Right lobe of liver (tissue), 6 donors: ENCODE results near the gene CDC20B. TPM values are rescaled to one million over a fixed set of nuclear protein-coding genes. Genes with fewer than 3 reads are reported as not detected.

Source experiments
- ATAC-seq, 4 donors: fragments of 200-7000 bp; cut with Tn5 transposase; one replicate each; pipeline ENCODE4 v1.9.1; 2020; ENCODE audit warnings: mild to moderate bottlenecking in 4 of 4, moderate library complexity in 4 of 4
- DNase-seq, 3 donors: peaks; one replicate each; pipeline ENCODE4 v3.0.0-alpha.2; 2020
- H3K27ac ChIP-seq, 3 donors: fragments of 200-600 bp; one replicate each; pipeline ENCODE4 v1.8.0; 2022
- H3K27me3 ChIP-seq, 2 donors: fragments of 200-600 bp; one replicate each; pipeline ENCODE4 v1.8.0; 2022
- H3K36me3 ChIP-seq, 4 donors: fragments of 200-600 bp; sonication (generic) in 1 of 4; one replicate each; pipeline versions ENCODE4 v1.5.1 to v1.8.0; 2017 to 2022; ENCODE audit warnings: control low read depth in 1 of 4
- H3K4me1 ChIP-seq, 4 donors: fragments of 200-600 bp; sonication (generic) in 1 of 4; one replicate each; pipeline versions ENCODE4 v1.5.1 to v1.8.0; 2017 to 2022; ENCODE audit warnings: control low read depth in 1 of 4
- H3K4me3 ChIP-seq, 3 donors: fragments of 200-600 bp; one replicate each; pipeline ENCODE4 v1.8.0; 2022
- H3K9me3 ChIP-seq, 4 donors: fragments of 200-600 bp; sonication (generic) in 1 of 4; one replicate each; pipeline versions ENCODE4 v1.5.1 to v1.8.0; 2017 to 2022; ENCODE audit warnings: control low read depth in 1 of 4
- CTCF ChIP-seq, 4 donors: fragments of 200-600 bp in 3 of 4; fragments of 450-650 bp in 1 of 4; IDR thresholded peaks; one replicate each; pipeline versions ENCODE4 v1.5.1 to v1.8.0; 2016 to 2022; ENCODE audit warnings: antibody characterized with exemption in 4 of 4, mild to moderate bottlenecking in 2 of 4
- POLR2A ChIP-seq: fragments of 450-650 bp; IDR thresholded peaks from one replicate; pipeline ENCODE4 v1.6.1; 2017; ENCODE audit warnings: antibody characterized with exemption, mild to moderate bottlenecking
- WGBS: methylation state at CpG from one replicate; pipeline ENCODE4 v1.1.6; 2018; ENCODE audit warnings: low coverage, low lambda C conversion rate; ENCODE audit not compliant: insufficient coverage; ENCODE audit errors: missing lambda C conversion rate; 5-methylcytosine and 5-hydroxymethylcytosine counted together
- intact Hi-C, 2 donors: fragments of 100-400 bp; cut with DNase I; formaldehyde crosslinking; loops; one replicate each; pipeline versions ENCODE4 v1.11.2 to v1.14.1; 2022
- total RNA-seq, 6 experiments: library from RNA; depleted of rRNA in 2 of 6; stranded (reverse); fragments of >200 nt in 2 of 6; fragmentation: NEBNext Ultra II Directional in 3 of 6; extraction: Animal tissue kit (Norgen Biotek cat#: 25700) in 3 of 6; gene quantifications; one replicate each; pipeline versions ENCODE4 v1.1.0 to v1.2.4, GENCODE V29; 2016 to 2023
- donor health status: DM: no; HTN: yes; CAD: no.
- donor health status: DM: no; HTN: no; CAD: no.
- donor health status: DM: no; HTN: no; CAD: no.
- donor health status: DM: no; HTN: yes; CAD: no.
- donor health status: DM: no; HTN: yes; CAD: no.

CDC20B gene
- total RNA-seq, 6 experiments from 2014 or later: not detected

GRCh38 chr5:55146080-55146479 is 26.9 kb downstream of the CDC20B start:
- no peak for TF ChIP-seq POLR2A
- no peak for TF ChIP-seq CTCF (IDR thresholded peaks at IDR 0.05)
- H3K27ac ChIP-seq: no peak overlapping the region
- WGBS: 58% methylated on average over 8 of the region's 8 CpGs
- H3K27me3 ChIP-seq: no peaks in the 10 kb centered on the region
- H3K4me1 ChIP-seq: no peaks in the 10 kb centered on the region
- no peak overlapping the region for H3K4me3 ChIP-seq
- intact Hi-C loops: no loop called here
- DNase-seq (no peak), ATAC-seq (no peak)
- no peaks in the 10 kb centered on the region for H3K9me3 ChIP-seq
- no peaks in the 10 kb centered on the region for H3K36me3 ChIP-seq

GRCh38 chr5:55143624-55144023 is 29.4 kb downstream of the CDC20B start:
- H3K36me3 ChIP-seq: no peaks in the 10 kb centered on the region
- no peaks in the 10 kb centered on the region for H3K27me3 ChIP-seq
- H3K27ac ChIP-seq: no peak overlapping the region
- no peak for TF ChIP-seq CTCF (IDR thresholded peaks at IDR 0.05)
- no peak for TF ChIP-seq POLR2A
- 28% methylated on average over 4 of the region's 4 CpGs for WGBS
- no peak overlapping the region for H3K4me3 ChIP-seq
- DNase-seq: peak; percentile 40 to 61 (median 56)
- no peaks in the 10 kb centered on the region for H3K9me3 ChIP-seq
- no peaks in the 10 kb centered on the region for H3K4me1 ChIP-seq
- intact Hi-C loops: no loop called here
- peak; percentile 85 to 95 (median 92) for ATAC-seq

GRCh38 chr5:55141945-55142690 is 30.9 kb downstream of the CDC20B start:
- intact Hi-C loops: no loop called here

GRCh38 chr5:55140908-55141665 is 31.9 kb downstream of the CDC20B start:
- no peaks in the 10 kb centered on the region for H3K9me3 ChIP-seq
- no peak overlapping the region for H3K4me3 ChIP-seq
- H3K4me1 ChIP-seq: no peaks in the 10 kb centered on the region
- ATAC-seq (no peak), DNase-seq (no peak)
- intact Hi-C loops: no loop called here
- H3K36me3 ChIP-seq: no peaks in the 10 kb centered on the region
- H3K27me3 ChIP-seq: no peaks in the 10 kb centered on the region
- H3K27ac ChIP-seq: no peak overlapping the region
- TF ChIP-seq CTCF (IDR thresholded peaks at IDR 0.05) (no peak), POLR2A (no peak)
- 70% methylated on average over 5 of the region's 9 CpGs for WGBS

More at GRCh38 chr5:55141945-55142690, 30.9 kb downstream of the CDC20B start:
- ATAC-seq: no peak
- no peaks in the 10 kb centered on the region for H3K27me3 ChIP-seq
- no peaks in the 10 kb centered on the region for H3K36me3 ChIP-seq
- 81% methylated on average over 7 of the region's 9 CpGs for WGBS
- TF ChIP-seq CTCF (IDR thresholded peaks at IDR 0.05) (no peak), POLR2A (no peak)
- H3K27ac ChIP-seq: no peak overlapping the region
- no peak for DNase-seq
- H3K9me3 ChIP-seq: no peaks in the 10 kb centered on the region
- H3K4me3 ChIP-seq: no peak overlapping the region
- H3K4me1 ChIP-seq: no peaks in the 10 kb centered on the region
